ENCODE measurements around the gene MT1H. TPM values are rescaled to one million over a fixed set of nuclear protein-coding genes. Genes with fewer than 3 reads are reported as not detected.

MT1H gene
- total RNA-seq, 1 donor from 2014 or later = 1.7 TPM

- intact Hi-C loops (cut with micrococcal nuclease) = no loop called here
Measured at GRCh38 chr16:56636616-56637413, 32.8 kb upstream of the MT1H start.

GRCh38 chr16:56637814-56638750, 31.5 kb upstream of the MT1H start, which contains the start of gene MT1A:
MT1A (plus strand) TSS chr16:56638666; CDS start chr16:56638739, 73 bp downstream.
- intact Hi-C loops (cut with micrococcal nuclease) = loop anchor here (2.0 kb wide), 1 partner anchor 21 kb away; no protein-coding TSS in a partner anchor

DNA sequence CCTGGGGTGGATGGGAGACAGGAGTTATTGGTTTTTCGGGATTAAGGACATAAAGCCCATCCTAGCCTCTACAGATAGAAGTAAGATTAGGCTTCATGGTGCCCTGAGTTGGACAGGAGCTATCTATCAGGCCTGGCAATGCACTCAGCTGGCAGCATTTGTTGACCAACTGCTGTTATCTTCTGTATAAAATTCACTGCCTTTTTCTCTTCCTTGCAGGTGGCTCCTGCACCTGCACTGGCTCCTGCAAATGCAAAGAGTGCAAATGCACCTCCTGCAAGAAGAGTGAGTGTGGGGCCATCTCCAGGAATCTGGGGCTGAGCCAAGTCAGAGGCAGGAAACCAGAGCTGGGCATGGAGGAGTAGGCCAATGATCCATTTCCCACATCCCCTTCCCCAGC, 30.6 kb upstream of the MT1H start:
- intact Hi-C loops (cut with micrococcal nuclease) = loop anchor here (2.0 kb wide), 1 partner anchor 22 kb away; no protein-coding TSS in a partner anchor

DNA sequence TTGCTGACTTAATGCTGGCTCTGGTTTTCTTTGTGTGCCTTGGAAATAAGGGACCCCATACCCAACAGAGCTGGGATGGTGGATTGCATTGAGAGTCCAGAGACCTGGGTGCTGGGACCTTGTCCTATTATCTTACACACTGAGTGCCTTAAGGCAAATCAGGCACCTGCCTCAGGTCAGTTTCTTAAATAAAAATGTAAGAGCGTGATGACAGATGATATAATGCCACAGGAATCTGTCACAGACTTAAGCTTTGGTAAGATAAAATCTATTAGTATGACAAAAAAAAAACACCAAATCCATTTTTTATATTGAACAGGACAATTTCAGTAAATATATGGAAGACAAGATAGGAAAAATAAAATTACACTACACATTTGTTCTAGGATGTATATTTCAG, 29.5 kb upstream of the MT1H start:
- intact Hi-C loops (cut with micrococcal nuclease) = loop anchor here (5.0 kb wide), 1 partner anchor 42 kb away; the partner anchor contains the start of gene MT1X

GRCh38 chr16:56641166-56641565, 28.4 kb upstream of the MT1H start:
- intact Hi-C loops (cut with micrococcal nuclease) = loop anchor here (5.0 kb wide), 1 partner anchor 41 kb away; the partner anchor contains the start of gene MT1X

GRCh38 chr16:56643080-56643778, 26.4 kb upstream of the MT1H start:
- intact Hi-C loops (cut with micrococcal nuclease) = loop anchor here (2.0 to 5.0 kb wide), 5 partner anchors 14 to 66 kb away; partner anchors contain the start of genes MT1E, MT1F and MT1X

GRCh38 chr16:56643833-56644232, 25.8 kb upstream of the MT1H start:
- intact Hi-C loops (cut with micrococcal nuclease) = loop anchor here (2.0 to 5.0 kb wide), 5 partner anchors 13 to 67 kb away; partner anchors contain the start of genes MT1E, MT1F and MT1X

DNA sequence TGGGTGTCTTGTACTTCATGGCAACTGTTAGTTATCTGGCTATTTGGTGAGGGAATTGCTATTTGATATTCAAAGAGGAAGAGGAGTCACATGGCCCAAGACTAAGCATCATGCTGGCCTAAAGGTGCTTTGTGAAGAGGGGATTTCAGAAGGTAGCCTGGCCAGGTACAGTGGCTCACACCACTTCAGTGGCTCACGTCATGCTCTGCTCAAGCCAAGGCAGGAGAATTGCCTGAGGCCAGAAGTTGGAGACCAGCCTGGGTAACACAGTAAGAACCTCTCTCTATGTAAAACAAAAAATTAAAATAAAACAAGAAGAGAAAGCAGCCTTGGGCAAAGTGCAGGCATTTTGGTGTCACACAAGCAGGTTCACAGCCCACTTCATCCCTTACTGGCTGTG, 24.3 kb upstream of the MT1H start:
- intact Hi-C loops (cut with micrococcal nuclease) = no loop called here

- intact Hi-C loops (cut with micrococcal nuclease) = no loop called here
Measured at GRCh38 chr16:56645838-56646237, 23.8 kb upstream of the MT1H start.

DNA sequence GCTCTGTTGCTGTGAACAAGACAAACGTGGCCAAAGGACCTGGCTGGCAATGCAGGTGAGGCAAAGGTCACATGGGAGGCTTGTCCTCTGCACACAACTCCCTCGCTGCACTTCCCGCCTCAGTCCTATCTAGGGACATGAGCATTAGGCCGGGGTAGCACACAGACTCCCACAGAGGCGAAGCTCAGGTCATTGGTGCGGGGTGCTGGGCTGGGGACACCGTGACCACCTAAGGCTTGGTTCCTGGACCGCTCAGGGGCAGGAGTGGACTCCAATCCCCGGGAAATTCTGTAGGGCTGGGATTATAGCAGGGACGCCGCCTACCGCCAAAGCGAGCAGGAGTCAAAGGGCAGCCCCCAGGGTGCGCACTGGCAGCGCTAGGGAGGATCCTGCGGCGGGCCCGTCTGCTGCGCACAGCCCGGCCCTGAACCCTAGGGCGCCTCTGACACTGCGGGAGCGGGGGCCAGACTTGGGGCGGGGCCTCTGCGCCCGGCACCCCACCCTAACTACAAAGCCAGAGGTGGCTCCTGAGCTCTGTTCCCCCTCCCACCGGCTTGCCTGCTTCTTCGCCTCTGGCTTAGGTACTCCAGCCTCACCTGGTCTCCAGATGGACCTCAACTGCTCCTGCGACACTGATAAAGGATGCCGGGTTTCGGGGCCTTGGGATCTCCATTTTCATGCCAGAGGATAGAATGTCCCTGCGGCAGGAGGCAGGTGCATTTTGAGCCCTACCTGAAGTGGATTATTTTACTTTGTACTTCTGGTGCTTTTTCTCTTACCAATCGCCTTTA, 21.8 kb upstream of the MT1H start:
- intact Hi-C loops (cut with micrococcal nuclease) = no loop called here

GRCh38 chr16:56649271-56649670, 20.3 kb upstream of the MT1H start:
- intact Hi-C loops (cut with micrococcal nuclease) = no loop called here

GRCh38 chr16:56649820-56650219, 19.8 kb upstream of the MT1H start:
- intact Hi-C loops (cut with micrococcal nuclease) = no loop called here

DNA sequence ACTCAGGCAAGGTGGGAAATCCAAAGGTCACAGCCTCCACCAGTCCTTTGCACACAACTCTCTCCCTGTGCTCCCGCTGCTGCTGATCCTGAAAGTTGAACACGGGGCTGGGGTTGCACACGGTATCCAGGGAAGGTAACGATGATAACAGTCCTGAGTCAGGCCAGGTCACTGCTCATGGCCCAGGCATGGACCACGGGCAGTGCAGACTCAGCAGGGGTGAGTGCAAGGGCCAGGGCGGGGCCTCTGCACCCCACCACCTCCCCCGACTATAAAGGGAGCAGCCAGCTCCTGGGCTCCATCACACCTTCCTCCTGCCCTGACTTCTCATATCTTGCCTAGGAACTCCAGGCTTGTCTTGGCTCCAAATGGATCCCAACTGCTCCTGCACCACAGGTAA, 18.0 kb upstream of the MT1H start, which contains the start of gene MT1B:
Gene MT1B (plus strand): TSS at position 301 of the 400 bp plus-strand sequence. CDS start 68 bp downstream, at position 369.
- intact Hi-C loops (cut with micrococcal nuclease) = no loop called here

- intact Hi-C loops (cut with micrococcal nuclease) = no loop called here
Measured at GRCh38 chr16:56652600-56652999, 17.0 kb upstream of the MT1H start.

DNA sequence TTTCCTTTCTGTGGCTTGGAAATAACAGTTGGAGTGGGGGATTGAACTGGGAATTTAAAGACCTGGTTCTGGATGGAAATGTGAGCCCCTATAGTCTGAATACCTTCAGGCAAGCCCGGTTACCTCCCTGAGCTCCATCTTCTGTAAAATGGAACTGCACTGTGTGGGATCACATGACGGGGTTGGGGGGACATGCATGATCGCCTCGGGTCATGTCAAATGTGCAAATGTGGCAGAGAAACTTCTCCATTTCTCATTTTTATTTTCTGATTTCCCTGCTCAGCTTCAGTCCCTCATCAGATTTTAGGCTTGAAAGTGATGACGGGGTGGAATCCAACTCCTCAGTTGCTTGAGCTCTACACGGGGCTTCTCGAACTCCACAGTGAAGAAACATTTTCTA, 16.4 kb upstream of the MT1H start:
- intact Hi-C loops (cut with micrococcal nuclease) = no loop called here

DNA sequence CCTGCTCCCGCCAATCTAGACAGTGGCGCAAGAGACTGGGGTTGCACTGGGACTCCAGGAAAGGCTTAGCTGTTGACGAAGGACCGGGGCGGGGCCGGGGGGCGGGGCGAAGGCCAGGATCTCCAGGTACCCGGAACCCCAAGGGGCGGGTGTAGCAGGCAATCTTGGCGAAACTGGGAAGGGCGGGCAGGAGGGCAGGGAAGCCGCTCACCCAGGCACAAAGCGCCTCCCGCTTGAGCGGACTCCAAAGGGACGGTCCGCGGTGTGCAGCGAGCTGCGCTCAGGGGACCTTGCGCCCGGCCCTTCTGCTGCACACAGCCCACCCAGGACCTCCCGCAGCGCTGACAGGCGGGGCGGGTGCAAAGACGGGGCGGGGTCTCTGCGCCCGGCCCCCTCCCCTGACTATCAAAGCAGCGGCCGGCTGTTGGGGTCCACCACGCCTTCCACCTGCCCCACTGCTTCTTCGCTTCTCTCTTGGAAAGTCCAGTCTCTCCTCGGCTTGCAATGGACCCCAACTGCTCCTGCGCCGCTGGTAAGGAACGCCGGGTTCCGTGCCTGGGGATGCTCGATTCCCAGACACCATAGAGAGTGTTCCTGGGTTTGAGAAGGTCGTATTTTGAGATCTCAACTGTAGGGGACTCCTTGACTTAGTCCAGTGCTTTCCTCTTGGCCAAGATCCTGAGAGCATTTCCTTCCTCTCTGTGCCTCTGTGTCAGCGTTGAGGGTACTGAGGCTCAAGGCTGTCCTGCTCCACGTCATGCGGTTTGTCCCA, 11.9 kb upstream of the MT1H start, which contains the start of gene MT1F:
Gene MT1F (plus strand): TSS at position 405 of the 772 bp plus-strand sequence. CDS start 100 bp downstream, at position 505.
- intact Hi-C loops (cut with micrococcal nuclease) = loop anchor here (2.0 kb wide), 3 partner anchors 15 to 45 kb away; partner anchors contain the start of gene MT1X

DNA sequence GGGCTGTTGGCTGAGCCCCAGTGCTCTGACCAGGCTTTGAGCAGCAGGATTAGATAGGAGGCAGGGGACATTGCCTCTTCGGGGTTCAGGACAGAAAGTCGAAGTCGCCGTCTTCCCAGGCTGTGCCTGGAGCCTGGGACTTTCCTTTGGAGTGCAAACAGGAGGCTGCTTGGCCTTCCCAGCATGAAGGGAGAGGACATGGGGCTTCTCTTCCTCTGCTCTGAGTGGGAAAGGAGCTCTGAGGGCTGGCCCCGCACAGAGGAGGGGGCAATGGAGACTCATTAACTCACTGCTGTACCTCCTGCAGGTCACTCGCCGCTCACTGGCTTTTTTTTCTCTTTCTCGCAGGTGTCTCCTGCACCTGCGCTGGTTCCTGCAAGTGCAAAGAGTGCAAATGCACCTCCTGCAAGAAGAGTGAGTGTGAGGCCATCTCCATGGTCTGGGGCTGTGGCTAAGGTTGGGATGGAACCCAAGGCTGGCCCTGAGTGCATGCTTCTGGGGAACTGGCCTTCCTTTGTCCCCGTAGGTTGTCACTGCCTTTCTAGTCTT, 11.2 kb upstream of the MT1H start:
- intact Hi-C loops (cut with micrococcal nuclease) = loop anchor here (2.0 kb wide), 2 partner anchors 24 to 44 kb away; partner anchors contain the start of gene MT1X

All from T-helper 2 cell treated with Interferon-gamma antibody and Interleukin-4, amounts not matched to agents 100 ng/mL and 5 ng/mL, for 36 hours (primary cell).